ENCODE results near the gene UBE2L5. TPM values are rescaled to one million over a fixed set of nuclear protein-coding genes. Genes with fewer than 3 reads are reported as not detected.

UBE2L5 gene
- total RNA-seq, 1 experiment from 2014 or later = 0.13 TPM

GRCh38 chr13:30403456-30403855, 18.8 kb upstream of the UBE2L5 start:
- no peaks in the 10 kb centered on the region for H3K9me3 Mint-ChIP-seq
- peaks cover 9% of the 10 kb centered on the region for H3K27me3 Mint-ChIP-seq (ENCODE audit: low read depth)
- CTCF ChIA-PET = no interaction called here
- POLR2A ChIA-PET = no interaction called here
- no peak for ATAC-seq
- H3K4me1 Mint-ChIP-seq = peaks cover 18% of the 10 kb centered on the region
- no peaks in the 10 kb centered on the region for H3K36me3 Mint-ChIP-seq
- TF ChIP-seq RELA (CRISPR knock-in tag; IDR thresholded peaks at IDR 0.05; ENCODE audit: borderline replicate concordance) (no peak), RORB (CRISPR knock-in tag; IDR thresholded peaks at IDR 0.05) (no peak), ATF2 (CRISPR knock-in tag; IDR thresholded peaks at IDR 0.05; ENCODE audit: borderline replicate concordance, low read depth) (no peak), GABPB1 (CRISPR knock-in tag; IDR thresholded peaks at IDR 0.05) (no peak), NFE2L1 (CRISPR knock-in tag; IDR thresholded peaks at IDR 0.05) (no peak), HMGA2 (CRISPR knock-in tag; IDR thresholded peaks at IDR 0.05) (no peak), SMAD4 (CRISPR knock-in tag; IDR thresholded peaks at IDR 0.05) (no peak), ZNF416 (CRISPR knock-in tag; IDR thresholded peaks at IDR 0.05) (no peak), E2F5 (CRISPR knock-in tag; IDR thresholded peaks at IDR 0.05) (no peak), IRF1 (CRISPR knock-in tag; IDR thresholded peaks at IDR 0.05) (no peak), IRF2 (CRISPR knock-in tag; IDR thresholded peaks at IDR 0.05; ENCODE audit: borderline replicate concordance, low read depth) (no peak), USF1 (CRISPR knock-in tag; IDR thresholded peaks at IDR 0.05) (no peak), MYBL2 (CRISPR knock-in tag; IDR thresholded peaks at IDR 0.05) (no peak), ZNF121 (CRISPR knock-in tag; IDR thresholded peaks at IDR 0.05) (no peak), ZNF423 (CRISPR knock-in tag; IDR thresholded peaks at IDR 0.05) (no peak), ZNF671 (CRISPR knock-in tag; IDR thresholded peaks at IDR 0.05) (no peak), TEAD1 (CRISPR knock-in tag; IDR thresholded peaks at IDR 0.05) (no peak)
- TF ChIP-seq, protein P1, sequence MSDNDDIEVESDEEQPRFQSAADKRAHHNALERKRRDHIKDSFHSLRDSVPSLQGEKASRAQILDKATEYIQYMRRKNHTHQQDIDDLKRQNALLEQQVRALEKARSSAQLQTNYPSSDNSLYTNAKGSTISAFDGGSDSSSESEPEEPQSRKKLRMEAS (CRISPR knock-in tag; IDR thresholded peaks at IDR 0.05) = no peak
- TF ChIP-seq, protein P2, sequence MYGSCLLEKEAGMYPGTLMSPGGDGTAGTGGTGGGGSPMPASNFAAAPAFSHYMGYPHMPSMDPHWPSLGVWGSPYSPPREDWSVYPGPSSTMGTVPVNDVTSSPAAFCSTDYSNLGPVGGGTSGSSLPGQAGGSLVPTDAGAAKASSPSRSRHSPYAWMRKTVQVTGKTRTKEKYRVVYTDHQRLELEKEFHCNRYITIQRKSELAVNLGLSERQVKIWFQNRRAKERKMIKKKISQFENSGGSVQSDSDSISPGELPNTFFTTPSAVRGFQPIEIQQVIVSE (CRISPR knock-in tag; IDR thresholded peaks at IDR 0.05; ENCODE audit: borderline replicate concordance) = no peak
- TF ChIP-seq, protein P3, sequence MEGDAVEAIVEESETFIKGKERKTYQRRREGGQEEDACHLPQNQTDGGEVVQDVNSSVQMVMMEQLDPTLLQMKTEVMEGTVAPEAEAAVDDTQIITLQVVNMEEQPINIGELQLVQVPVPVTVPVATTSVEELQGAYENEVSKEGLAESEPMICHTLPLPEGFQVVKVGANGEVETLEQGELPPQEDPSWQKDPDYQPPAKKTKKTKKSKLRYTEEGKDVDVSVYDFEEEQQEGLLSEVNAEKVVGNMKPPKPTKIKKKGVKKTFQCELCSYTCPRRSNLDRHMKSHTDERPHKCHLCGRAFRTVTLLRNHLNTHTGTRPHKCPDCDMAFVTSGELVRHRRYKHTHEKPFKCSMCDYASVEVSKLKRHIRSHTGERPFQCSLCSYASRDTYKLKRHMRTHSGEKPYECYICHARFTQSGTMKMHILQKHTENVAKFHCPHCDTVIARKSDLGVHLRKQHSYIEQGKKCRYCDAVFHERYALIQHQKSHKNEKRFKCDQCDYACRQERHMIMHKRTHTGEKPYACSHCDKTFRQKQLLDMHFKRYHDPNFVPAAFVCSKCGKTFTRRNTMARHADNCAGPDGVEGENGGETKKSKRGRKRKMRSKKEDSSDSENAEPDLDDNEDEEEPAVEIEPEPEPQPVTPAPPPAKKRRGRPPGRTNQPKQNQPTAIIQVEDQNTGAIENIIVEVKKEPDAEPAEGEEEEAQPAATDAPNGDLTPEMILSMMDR (IDR thresholded peaks at IDR 0.05) = no peak
- H3K4me3 Mint-ChIP-seq = no peak overlapping the region
- DNase-seq (ENCODE audit: low spot score) = no peak
- no peak overlapping the region for H3K27ac Mint-ChIP-seq

DNA sequence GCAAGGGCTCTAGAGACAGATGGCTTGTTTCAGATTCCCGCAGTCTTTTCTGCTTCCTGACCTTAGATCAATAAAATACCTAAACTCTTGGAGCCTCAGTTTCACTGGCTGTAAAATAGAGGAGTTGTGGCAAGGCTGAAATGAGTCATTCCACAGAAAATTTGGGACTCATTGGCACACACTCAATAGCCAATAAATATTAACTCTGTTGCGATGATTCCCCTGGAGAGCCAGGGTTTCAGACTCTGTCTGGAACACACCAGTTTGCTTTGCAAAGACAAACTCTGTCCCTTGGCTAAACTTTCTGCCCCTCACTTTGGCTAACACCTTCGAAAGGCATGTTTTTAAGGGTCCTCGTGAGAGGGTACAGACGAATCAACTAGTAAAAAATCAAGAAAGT, 18.1 kb upstream of the UBE2L5 start:
- POLR2A ChIA-PET = no interaction called here

More for the DNA sequence above, 18.1 kb upstream of the UBE2L5 start:
- Mint-ChIP-seq H3K27me3 (ENCODE audit: low read depth) (peaks cover 16% of the 10 kb centered on the region), H3K36me3 (no peaks in the 10 kb centered on the region), H3K27ac (no peak overlapping the region), H3K9me3 (no peaks in the 10 kb centered on the region), H3K4me3 (no peak overlapping the region), H3K4me1 (peaks cover 25% of the 10 kb centered on the region)
- DNase-seq (ENCODE audit: low spot score) = no peak
- no peak for TF ChIP-seq SMAD3 (CRISPR knock-in tag; IDR thresholded peaks at IDR 0.05; ENCODE audit: borderline replicate concordance)
- TF ChIP-seq MXD4 (CRISPR knock-in tag; IDR thresholded peaks at IDR 0.05; ENCODE audit: borderline replicate concordance) = no peak
- ATAC-seq = no peak
- CTCF ChIA-PET = no interaction called here

Data from WTC11 (cell line).